HG03066 (cell line): Measurements from ENCODE around the gene E2F4.

Source experiments
- ATAC-seq: cut with Tn5 transposase; IDR thresholded peaks from one replicate; pipeline ENCODE4 v1.9.1; 2021; ENCODE audit warnings: low read depth; ENCODE audit not compliant: unreplicated experiment

The E2F4 gene

DNA sequence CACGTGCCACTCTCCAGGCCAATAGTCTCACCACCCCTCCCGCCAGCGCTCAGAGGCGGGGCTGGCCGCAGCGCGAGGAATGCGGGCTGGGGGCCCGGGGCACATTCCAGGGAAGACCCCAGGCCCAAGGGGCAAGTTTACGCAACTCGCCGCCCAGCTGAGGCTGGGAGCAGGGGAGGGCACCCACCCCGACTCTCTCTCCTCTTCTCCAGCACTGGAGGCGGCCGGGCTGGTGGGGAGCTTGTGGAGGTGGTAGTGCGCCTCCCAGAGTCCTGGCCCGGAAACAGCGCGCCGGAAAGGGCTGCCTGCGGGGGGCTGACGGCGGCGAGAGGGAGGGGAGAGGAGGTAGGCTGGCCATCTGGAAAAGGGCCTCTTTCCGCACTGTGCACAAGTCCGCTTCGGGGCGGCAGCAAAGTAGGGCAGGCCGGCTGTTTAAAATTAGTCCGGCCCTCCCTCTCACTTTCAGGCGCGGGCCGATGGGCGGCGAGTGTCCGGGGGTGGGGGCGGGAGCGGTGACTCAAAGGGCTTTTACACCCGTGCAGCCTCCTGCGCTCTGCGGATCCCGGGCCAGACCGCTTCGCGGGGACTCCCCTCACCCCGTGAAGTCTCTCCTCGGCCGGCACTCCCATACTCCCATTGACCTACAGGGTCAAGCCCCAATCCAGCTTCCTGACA, 54.3 kb downstream of the E2F4 start:
- ATAC-seq = peak; percentile 22

DNA sequence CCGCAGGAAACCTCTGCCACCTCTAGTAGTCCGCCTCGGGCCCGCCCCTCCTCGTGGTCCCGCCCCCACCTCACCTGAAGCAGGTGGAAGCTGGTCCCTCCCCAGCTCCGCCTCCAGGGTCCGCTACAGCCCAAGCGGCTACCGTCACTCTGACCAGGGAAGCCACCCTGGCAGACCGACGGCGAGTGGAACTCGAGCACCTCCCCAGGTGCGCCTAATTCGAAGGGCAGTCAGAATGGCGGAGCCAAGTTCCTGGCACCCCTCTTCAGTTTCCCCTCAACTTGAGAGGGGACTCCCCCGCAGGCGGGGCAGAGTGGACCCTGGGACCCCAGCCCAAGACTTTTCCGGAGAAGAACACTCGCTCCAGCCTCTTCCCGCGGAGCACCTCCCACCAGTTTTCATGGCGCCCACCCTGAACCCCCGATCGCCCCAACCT, 54.8 kb downstream of the E2F4 start:
- ATAC-seq = peak; percentile 9

DNA sequence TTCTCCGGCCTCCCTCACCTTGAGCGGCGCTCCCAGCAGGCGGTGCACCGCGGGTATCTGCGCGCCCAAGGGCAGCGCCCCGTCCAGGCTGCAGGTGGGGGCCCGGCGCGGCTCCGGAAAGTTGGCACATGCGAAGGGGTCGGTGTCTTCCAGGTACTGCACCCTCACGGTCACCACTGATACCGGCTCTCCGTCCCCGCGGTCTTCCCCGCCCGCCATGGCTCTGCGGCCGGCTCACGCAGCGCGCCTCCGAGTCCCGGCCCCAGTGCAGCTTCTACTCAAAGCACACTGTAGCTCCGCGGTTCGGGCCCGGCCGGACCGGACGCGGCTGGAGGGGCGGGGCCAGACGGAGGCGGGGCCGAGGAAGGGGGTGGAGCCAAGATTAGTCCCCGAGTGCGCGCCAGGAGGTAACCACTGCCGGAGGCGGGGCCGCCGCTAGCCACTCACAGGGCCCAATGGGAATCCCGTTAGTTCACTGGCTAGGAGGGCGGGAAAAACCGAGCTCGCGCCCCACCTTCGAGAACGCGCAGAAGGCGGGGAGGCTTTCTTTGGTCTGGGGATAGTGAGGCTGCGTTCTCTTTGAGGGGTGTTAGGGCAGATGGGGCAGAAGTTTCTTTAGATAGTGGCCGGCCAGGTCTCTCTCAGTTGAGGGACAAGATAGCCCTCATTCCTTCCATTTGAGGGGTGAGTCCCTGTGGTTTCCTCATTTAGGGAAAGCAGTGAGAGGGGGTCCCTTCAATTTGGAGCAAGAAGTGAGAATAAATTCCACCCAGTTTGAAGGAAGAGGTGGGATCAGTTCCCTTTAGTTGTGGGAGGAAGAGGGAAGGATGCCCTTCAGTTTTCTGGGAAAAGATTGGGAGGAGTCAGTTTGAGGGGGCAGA, 55.5 kb downstream of the E2F4 start, which contains the start of gene FHOD1:
TSS of gene FHOD1 (minus strand) at position 290 of the 881 bp plus-strand sequence. CDS start at position 219, 71 bp downstream.
- peak; percentile 36 for ATAC-seq

DNA sequence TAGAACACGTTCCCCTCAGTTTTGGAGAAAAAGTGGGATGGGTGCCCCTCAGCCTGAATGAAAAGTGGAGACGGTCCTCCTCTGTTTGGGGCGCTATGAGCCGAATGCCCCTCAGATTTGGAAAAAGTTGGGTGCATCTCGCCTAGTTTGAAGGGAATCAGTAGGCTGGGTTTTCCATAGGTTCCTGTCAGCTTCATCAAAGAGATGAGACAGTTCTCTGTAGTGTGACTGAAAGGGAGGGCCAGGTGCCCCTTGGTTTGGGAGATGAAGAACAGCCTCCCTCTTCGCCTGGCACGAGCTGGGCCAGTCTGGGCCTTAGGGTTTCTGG, 56.1 kb downstream of the E2F4 start:
- ATAC-seq = no peak
